ENCODE data around the gene RAD23A.

RAD23A gene

DNA sequence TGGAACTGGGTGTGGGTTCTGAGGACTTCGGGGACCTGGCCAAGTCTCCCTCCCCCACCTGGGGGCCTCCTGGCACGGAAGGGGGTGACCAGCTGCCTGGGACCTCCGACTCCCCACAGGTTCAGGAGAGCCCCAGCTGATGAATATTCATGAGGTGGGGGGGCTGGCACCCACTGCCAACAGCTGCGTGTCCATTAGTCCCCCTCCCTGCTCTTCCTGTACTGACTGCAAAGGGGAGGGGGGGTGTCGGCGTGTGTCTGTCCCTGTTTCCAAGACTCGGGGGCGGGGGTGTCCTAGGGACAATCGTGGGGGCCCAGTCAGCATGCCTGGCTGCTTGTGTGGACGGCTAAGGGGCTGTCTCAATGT, 39.0 kb downstream of the RAD23A start:
- no peak for DNase-seq (ENCODE audit: low read depth in 3 of 3)

DNA sequence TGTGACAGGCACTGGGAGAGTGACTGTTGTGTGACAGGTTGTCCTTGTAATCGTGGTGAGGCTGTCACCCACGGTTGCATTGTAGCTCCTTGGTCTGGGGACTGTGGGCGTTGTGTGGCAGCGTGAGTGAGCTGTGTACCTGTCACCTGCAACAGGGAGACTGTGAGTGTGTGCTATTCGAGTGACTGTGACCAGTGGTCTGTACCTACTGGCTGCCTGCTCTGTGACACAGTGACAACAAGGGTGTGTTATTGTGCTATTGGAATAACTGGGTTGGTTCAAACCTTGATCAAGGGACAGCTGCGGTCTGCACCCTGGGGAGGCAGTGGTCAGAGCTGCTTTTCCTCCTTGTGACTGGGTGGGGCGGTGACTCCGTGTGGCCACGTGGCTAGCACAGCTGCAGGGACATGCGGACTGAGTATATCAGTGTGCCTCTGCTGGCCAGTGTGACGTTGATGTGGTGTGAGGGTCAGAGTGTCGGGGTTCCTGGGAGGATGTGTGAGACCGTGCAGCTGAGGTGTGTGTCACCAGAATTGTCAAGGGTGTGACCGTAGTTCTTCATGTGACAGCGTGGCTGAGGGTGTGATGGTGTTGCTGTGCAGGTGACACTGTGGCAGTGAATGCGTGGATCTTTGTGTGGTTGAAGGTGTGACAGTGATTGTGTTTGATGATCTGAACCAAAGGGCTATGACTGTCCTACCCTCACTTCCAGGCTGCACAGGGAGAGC, 39.6 kb downstream of the RAD23A start:
- DNase-seq (ENCODE audit: low read depth in 3 of 3): no peak

DNA sequence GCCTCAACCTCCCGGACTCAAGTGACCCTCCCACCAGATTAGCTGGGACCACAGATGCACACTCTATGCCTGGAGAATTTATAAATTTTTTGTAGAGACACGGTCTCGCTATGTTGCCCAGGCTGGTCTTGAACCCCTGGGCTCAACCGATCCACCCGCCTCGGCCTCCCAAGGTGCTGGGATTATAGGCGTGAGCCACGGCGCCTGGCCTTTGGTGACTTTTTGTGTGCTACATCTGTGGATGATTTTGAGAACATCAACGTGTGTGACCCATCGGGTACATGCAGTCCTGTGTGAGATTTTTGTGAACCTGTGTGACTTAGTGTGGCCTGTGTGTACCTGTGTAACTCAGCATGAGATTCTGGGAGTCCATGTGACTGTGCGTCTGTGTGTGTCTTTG, 41.1 kb downstream of the RAD23A start:
- DNase-seq (ENCODE audit: low read depth in 3 of 3): no peak

DNA sequence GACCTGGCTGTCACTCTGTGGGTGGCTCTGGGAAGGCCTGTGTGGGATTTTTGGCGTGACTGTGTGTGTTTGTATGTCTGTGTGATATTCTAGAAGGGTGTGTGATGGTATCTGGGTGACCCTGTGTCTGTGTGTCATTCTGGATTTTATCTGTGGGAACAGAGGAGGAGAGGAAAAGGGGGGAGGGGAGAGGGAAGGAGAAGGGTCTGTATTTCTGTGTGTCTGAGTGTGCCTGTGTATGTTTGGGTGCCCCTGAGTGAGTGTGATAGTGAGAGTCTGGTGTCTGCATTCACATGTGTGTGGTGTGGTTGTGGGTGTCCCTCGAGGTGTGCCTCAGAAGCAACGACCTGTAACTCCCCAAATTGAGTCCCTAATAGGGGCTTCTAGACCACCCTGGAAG, 41.5 kb downstream of the RAD23A start:
- DNase-seq (ENCODE audit: low read depth in 3 of 3): no peak

DNA sequence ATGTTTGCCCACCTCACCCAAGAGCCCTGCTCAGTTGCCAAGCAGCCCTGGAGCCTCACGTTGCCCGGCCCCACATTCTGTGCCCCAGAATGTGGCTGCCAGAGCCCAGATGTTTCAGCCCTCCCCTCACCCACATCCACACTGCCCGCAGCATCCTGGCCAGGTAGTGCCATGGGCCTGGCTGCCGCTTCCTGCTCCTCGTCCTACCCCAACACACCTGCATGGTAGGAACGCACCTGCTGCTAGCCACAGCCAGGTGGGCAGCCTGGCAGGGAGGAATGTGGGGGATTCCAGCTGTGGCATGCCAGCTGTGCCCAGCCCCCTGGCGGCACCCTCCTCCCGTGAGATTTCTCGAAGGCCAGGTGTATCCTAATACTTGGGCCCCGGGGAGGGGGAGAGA, 42.1 kb downstream of the RAD23A start:
- DNase-seq (ENCODE audit: low read depth in 3 of 3): no peak

DNA sequence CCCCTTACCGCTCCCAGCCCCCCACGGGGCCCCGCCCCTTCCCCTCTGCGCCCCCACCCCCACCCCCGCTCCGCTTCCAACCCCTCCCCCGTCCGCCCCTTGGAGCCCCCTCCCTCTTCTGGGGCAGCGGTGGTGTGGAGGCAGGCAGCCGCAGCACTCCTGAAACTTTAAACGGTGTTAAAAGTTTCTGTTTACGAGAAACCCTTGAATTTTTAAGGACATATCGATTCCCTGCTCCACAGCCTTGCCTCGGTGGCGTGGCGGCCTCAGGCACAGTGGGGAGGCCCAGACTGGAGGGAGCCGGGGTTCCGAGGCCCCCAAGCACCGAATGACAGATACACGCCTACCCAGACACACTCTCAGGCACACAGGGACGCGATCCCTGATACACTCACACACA, 44.8 kb downstream of the RAD23A start:
- DNase-seq (ENCODE audit: low read depth in 3 of 3): no peak

DNA sequence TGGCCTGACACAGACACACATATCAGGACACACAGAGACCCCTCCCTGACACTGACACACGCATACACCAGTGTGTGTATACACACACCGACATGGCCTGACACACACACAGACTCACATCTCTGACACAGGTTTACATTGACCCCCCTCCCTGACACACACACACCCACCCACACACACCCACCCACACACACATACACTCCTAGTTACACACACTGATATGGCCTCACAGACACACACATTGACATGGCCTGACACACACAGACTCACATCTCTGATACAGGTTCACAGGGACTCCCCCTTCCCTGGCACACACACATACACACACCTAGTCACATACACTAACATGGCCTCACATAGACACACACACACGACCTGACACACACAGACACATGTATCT, 45.2 kb downstream of the RAD23A start:
- no peak for DNase-seq (ENCODE audit: low read depth in 3 of 3)

DNA sequence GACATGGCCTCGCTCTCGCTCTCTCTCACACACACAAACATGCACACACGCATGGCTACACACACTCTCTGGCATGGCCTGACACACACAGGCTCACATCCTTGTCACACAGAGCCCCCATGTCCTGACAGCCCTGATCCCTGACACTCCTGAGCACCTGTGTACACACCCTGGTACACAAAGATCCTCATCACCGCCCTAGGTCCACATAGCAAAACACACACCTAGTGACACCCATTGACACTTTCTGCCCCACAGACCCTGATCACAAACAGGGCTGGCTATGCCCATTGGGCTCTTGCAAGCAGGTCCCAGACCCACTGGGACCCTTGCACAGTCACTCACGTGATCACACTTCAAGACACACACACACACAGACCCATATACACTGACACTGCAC, 45.6 kb downstream of the RAD23A start:
- no peak for DNase-seq (ENCODE audit: low read depth in 3 of 3)

DNA sequence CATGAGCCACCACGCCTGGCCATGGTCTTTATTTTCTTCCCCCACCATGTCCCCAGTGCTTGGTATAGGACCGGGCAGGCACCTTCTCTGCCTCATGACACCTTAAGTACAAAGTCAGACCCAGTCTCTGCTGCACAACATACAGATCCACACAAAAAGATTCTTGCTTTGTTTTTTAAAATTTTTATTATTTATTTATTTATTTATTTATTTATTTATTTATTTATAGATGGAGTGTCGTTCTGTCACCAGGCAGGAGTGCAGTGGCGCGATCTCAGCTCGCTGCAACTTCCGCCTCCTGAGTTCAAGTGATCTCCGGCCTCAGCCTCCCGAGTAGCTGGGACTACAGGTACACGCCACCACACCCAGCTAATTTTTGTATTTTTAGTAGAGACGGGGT, 47.1 kb downstream of the RAD23A start:
- no peak for DNase-seq (ENCODE audit: low read depth in 3 of 3)

DNA sequence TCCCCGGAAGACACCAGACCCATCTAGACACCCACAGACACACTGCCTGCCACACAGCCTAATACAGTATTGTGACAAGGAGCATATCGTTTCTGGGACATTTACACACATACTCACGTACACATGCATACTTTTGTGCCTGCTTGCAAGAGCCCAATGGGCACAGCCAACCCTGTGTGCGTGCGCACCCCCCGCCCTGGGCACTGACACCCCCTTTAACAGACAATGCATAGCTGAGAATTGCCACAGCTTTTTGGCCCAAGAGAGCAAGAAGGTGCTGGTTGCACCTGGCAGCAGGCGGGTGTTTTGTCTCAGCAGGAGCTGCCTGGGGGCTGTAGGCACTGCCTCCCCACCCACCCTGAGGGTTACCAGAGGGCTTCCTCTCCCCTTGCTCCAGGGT, 47.9 kb downstream of the RAD23A start:
- DNase-seq (ENCODE audit: low read depth in 3 of 3): no peak

DNA sequence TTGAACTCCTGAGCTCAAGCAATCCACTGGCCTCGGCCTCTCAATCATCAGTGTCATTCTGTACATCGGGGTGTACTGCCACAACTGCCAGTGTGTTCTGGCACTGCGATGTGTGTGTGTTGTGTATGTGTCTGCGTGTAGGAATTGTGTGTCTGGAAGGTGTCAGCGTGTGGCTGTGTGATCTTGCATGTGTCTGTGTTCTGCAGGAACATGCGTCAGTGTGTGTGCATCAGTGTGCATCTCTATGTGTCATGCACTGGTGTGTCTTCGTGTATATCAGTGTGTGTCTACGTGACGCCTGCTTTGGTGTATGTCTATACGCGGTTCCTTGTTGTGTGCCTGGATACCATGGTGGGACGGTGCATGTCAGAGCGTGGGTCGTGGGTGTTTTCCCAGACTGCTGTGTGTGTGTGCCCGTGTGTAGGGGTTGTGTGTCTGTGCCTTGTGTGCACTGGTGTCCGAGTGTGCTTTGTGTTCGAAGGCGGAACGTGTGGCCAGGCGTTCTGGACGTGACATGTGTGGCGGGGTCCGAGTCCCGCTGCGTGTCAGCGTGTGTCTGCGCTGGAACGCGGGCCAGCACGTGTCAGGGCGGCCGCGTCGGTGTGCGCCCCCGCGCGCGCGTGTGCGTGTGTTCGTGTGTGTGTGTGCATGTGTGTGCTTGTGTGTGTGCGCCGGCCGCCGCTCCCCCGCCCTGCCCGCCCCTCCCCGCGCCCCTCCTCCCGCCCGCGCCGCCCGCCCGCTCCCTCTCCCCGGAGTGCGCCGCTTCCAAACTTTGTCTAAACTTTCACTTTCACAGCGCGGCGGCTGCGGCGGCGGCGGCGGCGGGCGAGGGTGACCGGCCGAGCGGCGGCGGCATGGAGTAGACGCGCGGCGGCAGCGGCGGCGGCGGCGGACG, 49.3 kb downstream of the RAD23A start, which contains the start of gene NFIX:
Gene NFIX, plus strand, starts transcription at position 775 of the 895 bp plus-strand sequence. CDS start 363 bp downstream, outside the sequence.
- DNase-seq (ENCODE audit: low read depth in 3 of 3): peak; percentile 47 to 55 (median 54)

DNA sequence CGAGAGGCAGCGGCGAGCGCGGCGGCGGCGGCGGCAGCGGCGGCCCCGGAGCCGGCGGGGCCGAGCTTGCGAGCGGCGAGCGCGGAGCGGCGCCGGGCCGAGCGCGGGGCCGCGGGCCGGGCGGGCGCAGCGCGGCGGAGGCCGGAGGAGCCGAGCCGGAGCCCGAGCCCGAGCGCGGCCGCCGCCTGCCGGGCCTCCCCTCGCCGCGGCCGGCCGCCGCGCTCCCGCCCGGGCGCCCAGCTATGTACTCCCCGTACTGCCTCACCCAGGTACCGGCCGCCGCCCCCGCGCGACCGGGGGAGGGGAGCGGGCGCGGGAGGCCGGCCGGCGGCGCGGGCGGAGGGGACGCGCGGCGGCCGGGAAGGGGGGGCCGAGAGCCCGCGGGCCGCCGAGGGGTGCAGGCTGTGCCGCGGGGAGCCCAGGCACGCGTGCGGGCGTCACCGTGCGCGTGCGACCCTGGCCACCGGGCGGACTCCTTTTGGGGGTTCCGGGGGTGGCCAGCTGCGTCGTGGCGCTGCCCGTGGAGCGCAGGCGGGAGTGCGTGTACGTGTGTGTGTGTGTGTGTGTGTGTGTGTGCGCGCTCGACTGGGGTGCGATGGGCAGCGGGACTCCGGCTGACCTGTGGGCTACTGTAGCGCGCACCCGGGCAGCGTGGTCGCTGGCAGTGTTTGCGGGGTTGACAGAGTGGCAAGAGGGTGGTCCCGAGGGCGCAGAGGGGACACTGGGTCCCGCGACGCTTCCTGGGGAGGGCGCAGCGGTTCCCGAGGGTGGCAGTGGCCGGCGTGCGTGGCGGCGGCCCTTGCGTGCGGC, 50.1 kb downstream of the RAD23A start:
- DNase-seq (ENCODE audit: low read depth in 3 of 3): no peak

DNA sequence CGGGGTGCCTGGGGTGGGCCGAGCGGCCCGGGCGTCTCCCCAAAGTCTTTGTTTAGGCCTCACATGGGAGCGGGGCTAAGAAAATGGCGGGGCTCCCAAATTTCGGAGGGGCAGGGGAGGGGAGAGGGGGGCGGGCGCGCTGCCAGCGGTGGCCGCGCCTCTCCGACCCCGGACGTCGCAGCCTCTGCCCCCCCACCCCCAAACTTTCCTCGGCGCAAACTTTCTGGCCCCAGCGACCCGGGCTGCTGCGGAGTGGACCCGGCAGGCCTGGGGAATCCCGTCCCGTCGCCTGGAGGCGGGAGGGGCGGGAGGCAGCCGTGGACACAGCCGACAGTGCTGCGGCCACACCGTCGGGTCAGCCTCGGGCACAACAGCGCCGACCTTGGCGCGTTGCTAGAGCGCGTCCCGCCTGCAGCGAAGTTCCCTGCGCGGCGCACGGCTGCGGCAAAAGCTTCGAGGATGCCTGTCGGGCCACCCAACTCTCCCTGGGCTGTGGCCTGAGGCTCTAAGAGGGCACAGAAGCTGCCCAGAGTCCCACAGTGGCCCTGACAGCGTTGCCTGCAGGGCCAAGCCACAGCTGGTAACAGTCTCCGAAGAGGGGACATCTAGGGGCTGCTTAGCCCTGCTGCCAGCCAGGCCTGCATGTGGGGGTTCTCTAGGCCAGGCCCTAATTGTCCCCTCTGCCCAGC, 50.9 kb downstream of the RAD23A start:
- no peak for DNase-seq (ENCODE audit: low read depth in 3 of 3)

DNA sequence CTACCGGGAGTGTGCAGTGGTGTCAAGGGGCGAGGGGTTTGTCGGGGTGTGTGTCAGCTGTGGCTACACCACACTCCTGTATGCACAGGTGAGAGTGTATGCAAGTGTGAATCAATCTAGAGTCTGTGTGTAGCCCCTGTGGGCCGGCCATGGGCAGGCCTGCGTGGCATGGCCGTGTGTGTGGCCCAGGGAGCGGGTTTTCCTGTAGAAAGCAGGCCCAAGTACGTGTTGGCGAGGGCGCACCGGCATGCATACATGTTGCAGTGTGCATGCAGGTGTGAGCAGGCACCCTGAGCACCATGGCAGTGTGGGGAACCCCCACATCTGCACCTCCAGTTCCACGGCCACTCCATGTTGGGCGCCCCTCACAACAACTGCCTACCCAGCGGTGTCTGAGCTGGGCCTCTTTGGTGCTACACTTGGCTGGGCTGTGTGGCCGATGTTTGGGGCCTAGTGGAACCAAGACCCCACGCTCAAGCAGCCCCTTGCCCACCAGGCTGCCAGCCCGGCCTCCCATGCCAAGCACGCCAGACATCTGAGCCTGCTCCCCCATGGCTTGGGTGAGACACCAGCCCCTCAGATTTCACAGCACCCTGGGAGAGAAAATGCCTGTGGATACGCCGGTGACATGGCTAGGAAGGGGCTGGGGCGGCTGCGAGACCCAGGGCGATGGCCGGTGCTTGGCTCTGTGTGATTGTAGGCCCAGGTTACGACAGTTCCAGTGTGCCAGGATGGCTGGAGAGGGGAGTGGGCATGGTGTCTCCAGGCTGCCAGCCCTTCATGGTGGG, 51.7 kb downstream of the RAD23A start:
- DNase-seq (ENCODE audit: low read depth in 3 of 3): no peak

DNA sequence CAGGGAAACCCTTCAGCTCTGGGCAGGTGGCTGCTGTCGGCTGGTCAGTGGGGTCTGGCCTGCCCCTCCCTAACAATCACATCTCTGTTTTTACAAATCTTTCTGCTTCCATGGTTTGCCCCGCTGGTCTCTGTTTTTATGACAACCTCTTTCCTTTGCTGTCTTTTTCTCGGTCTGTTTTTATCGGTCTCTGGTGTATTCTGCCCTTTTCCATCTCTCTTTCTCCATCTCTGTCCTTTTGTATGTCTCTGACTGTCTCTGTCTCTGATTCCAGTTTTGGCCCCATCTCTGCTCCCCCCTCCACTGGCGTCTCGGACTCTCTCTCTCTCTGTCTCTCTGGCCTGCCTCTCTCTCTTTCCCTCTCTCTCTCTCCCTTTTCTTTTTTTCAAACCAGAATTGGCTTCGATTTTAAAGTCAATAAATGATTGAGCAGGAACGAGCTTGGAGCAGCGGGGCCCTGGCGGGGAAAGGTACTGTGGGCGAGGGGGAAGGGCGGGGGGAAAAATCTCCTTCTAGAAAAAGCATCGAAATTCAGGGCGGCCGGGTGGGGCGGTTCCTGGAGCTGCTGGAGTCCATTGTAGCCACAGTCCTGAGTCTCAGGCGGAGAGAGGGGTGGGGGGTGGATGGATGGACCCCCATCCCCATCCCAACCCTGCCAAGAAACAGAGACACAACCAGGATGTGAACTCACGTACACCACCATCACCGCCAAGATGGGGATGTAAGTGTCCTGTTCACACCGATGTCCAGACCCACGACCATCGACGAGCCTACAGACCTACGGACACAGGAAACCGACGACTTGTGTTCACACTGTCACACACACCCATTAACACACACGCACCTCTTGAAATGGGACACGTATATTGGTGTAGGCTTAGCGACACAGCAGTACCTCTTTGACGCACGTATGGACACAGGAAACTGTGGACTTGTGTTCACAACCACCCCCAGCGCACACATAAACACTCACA, 52.6 kb downstream of the RAD23A start:
- DNase-seq (ENCODE audit: low read depth in 3 of 3): no peak

DNA sequence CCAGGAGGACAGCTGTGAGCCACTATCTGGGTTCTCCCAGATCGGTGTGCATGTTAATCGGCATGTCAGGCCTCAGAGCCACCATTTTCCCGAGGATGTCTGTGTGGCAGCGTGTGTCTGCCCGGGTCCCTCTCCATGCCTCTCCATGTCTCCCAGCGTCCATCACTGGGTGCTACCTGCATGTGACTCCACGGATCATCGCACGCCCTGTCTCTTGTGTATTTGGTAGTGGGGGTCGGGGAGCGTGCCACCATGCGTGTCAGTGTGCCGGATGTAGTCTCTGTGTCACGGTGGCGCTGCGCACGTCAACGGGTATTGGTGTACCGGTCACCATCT, 55.5 kb downstream of the RAD23A start:
- no peak for DNase-seq (ENCODE audit: low read depth in 3 of 3)

DNA sequence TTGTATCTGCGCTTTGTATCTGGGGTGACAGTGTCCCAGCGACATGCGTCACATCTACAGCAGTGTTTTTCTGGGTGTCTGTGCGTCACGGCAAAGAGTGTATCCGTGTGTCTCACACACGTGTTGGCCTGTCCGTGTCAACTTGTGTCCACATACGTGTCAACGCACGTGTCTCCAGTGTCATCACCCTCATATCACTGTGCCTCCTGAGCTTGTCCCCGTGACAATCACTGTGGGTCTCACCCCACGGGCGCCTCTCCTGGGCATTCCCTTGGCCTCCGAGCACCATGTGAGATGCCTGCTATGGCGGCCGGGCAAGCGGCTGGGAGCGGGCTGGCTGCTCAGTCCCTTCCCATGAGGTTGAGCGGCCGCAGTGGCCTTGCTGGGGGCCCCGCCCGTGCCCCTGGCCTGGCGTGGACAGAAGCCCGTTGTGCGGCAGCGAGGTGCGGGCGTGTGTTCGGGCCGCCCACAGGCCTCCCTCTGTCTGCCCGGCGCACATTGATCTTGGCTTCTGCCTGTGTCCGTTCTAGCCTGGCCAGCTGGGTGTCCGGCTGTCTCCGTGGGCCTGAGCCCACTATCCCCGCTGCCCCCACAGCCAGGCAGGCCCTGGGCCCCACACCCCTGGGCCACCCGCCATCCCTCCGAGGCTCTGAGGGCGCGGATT, 56.0 kb downstream of the RAD23A start:
- no peak for DNase-seq (ENCODE audit: low read depth in 3 of 3)

DNA sequence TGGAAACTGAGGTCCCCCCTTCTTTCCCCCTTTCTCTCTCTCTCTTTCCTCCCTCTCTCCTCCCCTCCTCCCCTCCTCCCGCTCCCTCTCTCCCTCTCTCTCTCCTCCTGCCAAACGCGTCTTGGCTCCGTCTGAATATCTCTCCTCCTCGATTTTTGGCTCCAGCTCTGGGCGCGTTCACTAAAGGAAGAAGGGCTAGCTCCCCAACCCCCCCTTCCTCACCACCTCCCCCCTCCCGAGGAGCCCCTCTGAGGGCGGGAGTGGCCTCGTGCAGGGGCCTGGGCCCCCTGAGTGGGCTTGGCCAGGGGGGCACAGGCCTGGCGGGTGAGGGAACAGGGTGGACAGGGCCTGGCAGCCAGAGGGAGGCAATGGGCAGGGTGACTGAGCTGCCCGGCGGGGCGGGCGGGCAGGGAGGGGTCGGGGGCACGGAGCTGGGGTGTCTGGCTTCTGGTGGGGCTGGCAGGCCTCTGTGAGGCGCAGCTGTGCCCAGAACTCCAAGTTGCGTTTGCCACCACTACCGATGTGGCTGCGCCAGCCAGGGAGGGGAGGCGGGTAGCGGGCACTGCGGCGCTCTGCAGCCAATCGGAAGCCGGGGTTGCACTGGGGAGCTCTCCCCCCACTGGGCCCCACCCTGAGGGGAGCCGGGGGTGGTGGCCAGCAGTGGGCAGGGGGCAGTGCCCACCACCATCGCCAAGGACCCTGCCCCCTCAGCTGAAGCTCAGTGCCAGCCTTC, 56.7 kb downstream of the RAD23A start:
- DNase-seq (ENCODE audit: low read depth in 3 of 3): no peak

DNA sequence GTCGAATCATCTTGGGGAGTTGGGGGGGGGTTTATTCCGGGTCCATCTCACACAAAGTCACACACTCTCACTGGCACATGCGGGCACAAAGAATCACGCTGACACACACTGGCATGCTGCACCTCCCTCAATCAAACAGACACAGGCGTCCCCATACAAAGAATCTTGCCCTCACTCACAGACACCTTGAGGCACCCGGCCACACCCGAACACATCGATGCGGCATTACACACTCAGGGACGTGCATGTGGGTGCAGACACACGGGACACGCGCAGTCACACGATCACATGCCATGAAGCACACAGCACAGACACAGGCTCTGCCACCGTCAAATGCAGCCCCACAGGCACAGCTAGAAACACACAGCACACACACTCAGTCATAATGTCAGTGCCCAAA, 57.4 kb downstream of the RAD23A start:
- DNase-seq (ENCODE audit: low read depth in 3 of 3): no peak
